HL-60 (cell line): ENCODE data around the gene CCL13.

Experiments used
- DNase-seq, 2 experiments: peaks; one replicate each; pipeline ENCODE4 v3.0.0-alpha.2; 2010 to 2020; ENCODE audit warnings: low read depth in 1 of 2, low spot score in 1 of 2
- H3K27ac ChIP-seq: fragments of 250-450 bp; sonication (Bioruptor Pico); replicated peaks from 2 replicates; pipeline ENCODE4 v1.5.1; 2020; ENCODE audit warnings: mild to moderate bottlenecking, moderate library complexity
- H3K27me3 ChIP-seq: fragments of 250-450 bp; sonication (Bioruptor Pico); 2 replicates; pipeline ENCODE4 v1.5.1; 2021; ENCODE audit warnings: mild to moderate bottlenecking, moderate library complexity; ENCODE audit not compliant: insufficient read depth, poor library complexity, severe bottlenecking
- H3K4me3 ChIP-seq: replicated peaks from 2 replicates; pipeline ENCODE4 v1.5.1; 2011; ENCODE audit warnings: mild to moderate bottlenecking, control low read depth, low read length; ENCODE audit not compliant: insufficient read depth
- CTCF ChIP-seq: IDR thresholded peaks from one replicate; pipeline ENCODE4 v1.5.1; 2011; ENCODE audit warnings: low read length, control low read depth, inconsistent platforms; ENCODE audit not compliant: insufficient read depth
- GABPA ChIP-seq: IDR thresholded peaks from 2 replicates; pipeline ENCODE4 v1.6.1; 2012; ENCODE audit warnings: low read depth
- POLR2AphosphoS5 ChIP-seq: IDR thresholded peaks from 2 replicates; pipeline ENCODE4 v1.6.1; 2012; ENCODE audit warnings: low read depth
- REST ChIP-seq: IDR thresholded peaks from 2 replicates; pipeline ENCODE4 v1.6.1; 2012; ENCODE audit warnings: low read depth; ENCODE audit not compliant: insufficient replicate concordance
- SPI1 ChIP-seq: IDR thresholded peaks from 2 replicates; pipeline ENCODE4 v1.6.1; 2012; ENCODE audit warnings: low read depth, mild to moderate bottlenecking, borderline replicate concordance

Gene CCL13

GRCh38 chr17:34368196-34368945, 12.1 kb downstream of the CCL13 start:
- DNase-seq, result peak; percentile 32 to 78
- TF ChIP-seq POLR2AphosphoS5 (no peak), REST (no peak), GABPA (no peak)
- Histone ChIP-seq H3K27ac (peak overlapping the region; percentile 91), H3K27me3 (no peaks in the 10 kb centered on the region), H3K4me3 (no peak overlapping the region)

- no peak overlapping the region for H3K27ac ChIP-seq
- DNase-seq, result peak in 1 of 2 experiments; percentile 34
- TF ChIP-seq POLR2AphosphoS5 (no peak), CTCF (no peak), REST (no peak), SPI1 (no peak), GABPA (no peak)
Observed at GRCh38 chr17:34368946-34369500, 12.7 kb downstream of the CCL13 start.

GRCh38 chr17:34369571-34369970, 13.3 kb downstream of the CCL13 start:
- Histone ChIP-seq H3K27me3 (no peaks in the 10 kb centered on the region), H3K27ac (no peak overlapping the region), H3K4me3 (no peak overlapping the region)
- TF ChIP-seq GABPA, result no peak
- no peak for TF ChIP-seq SPI1
- TF ChIP-seq POLR2AphosphoS5, result no peak
- TF ChIP-seq REST, result no peak
- DNase-seq, result no peak

More at GRCh38 chr17:34368946-34369500, 12.7 kb downstream of the CCL13 start:
- Histone ChIP-seq H3K27me3 (no peaks in the 10 kb centered on the region), H3K4me3 (no peak overlapping the region)
